ENCODE results near the gene TYRP1.

GRCh38 chr9:12748016-12748415 is 54.8 kb downstream of the TYRP1 start:
- TF ChIP-seq POLR2AphosphoS5 (IDR thresholded peaks at IDR 0.05; ENCODE audit: low read depth, low read length) (no peak), TAF1 (IDR thresholded peaks at IDR 0.05; ENCODE audit: borderline replicate concordance, low read depth, low read length) (no peak)
